Spleen (tissue), 7 donors: ENCODE results near the gene CNTNAP5.

Experiments
- POLR2A ChIP-seq, 3 donors: fragments of 450-650 bp; IDR thresholded peaks; one replicate each; pipeline ENCODE4 v1.5.1; 2017; ENCODE audit warnings: antibody characterized with exemption in 3 of 3, mild to moderate bottlenecking in 1 of 3
- POLR2AphosphoS5 ChIP-seq, 3 donors: sonication (generic); formaldehyde crosslinking; IDR thresholded peaks; one replicate each; pipeline ENCODE4 v1.5.1; 2017; ENCODE audit warnings: antibody characterized with exemption in 3 of 3
- TF ChIP-seq, protein P1 (sequence below), 11 experiments: fragments of 200-600 bp in 7 of 11; fragments of 450-650 bp in 4 of 11; sonication (generic) in 4 of 11; IDR thresholded peaks in 8 of 11; conservative IDR thresholded peaks in 3 of 11; 1 replicate in 7 of 11; 2 replicates in 4 of 11; pipeline versions ENCODE4 v1.4.0 to v1.8.0; 2016 to 2021; ENCODE audit warnings: antibody characterized with exemption in 11 of 11, inconsistent platforms in 4 of 11, mild to moderate bottlenecking in 1 of 11
- donor health status: DM: no; HTN: no; CAD: no; lungs with moderate emphysema.
- donor health status: DM: no; HTN: no; CAD: no.
- donor health status: DM: no; HTN: no; CAD: no.

DNA sequence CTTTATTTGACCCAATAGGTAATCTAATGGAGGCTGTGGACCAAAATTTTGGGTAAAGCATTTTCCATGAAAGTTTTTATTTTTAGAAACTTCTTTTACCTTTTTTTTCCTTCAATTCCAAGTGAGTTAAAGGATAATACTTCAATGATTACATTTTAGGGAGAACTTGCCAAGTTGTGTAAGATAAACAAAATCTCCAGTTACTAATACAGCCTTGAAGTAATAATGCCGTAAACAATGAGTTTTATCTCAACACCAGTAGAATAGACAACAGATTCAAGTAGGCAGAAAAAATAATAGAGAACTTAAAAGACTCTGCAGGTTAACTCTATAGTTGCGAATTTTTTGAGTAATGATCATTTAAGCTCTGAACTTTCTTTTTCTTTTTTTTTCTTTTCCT is 807.4 kb downstream of the CNTNAP5 start:
- TF ChIP-seq POLR2AphosphoS5 (IDR thresholded peaks at IDR 0.05) (no peak), POLR2A (IDR thresholded peaks at IDR 0.05) (no peak)
- TF ChIP-seq, protein P1, sequence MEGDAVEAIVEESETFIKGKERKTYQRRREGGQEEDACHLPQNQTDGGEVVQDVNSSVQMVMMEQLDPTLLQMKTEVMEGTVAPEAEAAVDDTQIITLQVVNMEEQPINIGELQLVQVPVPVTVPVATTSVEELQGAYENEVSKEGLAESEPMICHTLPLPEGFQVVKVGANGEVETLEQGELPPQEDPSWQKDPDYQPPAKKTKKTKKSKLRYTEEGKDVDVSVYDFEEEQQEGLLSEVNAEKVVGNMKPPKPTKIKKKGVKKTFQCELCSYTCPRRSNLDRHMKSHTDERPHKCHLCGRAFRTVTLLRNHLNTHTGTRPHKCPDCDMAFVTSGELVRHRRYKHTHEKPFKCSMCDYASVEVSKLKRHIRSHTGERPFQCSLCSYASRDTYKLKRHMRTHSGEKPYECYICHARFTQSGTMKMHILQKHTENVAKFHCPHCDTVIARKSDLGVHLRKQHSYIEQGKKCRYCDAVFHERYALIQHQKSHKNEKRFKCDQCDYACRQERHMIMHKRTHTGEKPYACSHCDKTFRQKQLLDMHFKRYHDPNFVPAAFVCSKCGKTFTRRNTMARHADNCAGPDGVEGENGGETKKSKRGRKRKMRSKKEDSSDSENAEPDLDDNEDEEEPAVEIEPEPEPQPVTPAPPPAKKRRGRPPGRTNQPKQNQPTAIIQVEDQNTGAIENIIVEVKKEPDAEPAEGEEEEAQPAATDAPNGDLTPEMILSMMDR (IDR thresholded peaks at IDR 0.05 in 8 of 11, conservative IDR thresholded peaks at IDR 0.05 in 3 of 11) = no peak
